Astrocyte (in vitro differentiated cells and primary cell): ENCODE measurements around the gene SHOC2. TPM values are rescaled to one million over a fixed set of nuclear protein-coding genes. Genes with fewer than 3 reads are reported as not detected.

Experiments
- DNase-seq: peaks from one replicate; pipeline ENCODE4 v3.0.0-alpha.2; 2010; ENCODE audit warnings: low read depth
- FAIRE-seq: peaks from 2 replicates; lab custom pipeline; 2011; peaks lifted over from hg19 to GRCh38; lab: Jason Lieb, UNC
- H2AFZ ChIP-seq: 2 replicates; pipeline ENCODE4 v1.6.0; 2012; ENCODE audit warnings: low read depth, low read length, inconsistent platforms
- H3K27ac ChIP-seq: 2 replicates; pipeline ENCODE4 v1.5.1; 2011; ENCODE audit warnings: low read depth, low read length, inconsistent platforms
- H3K27me3 ChIP-seq: 2 replicates; pipeline ENCODE4 v1.6.0; 2011; ENCODE audit warnings: low read length, inconsistent platforms; ENCODE audit not compliant: insufficient read depth
- H3K36me3 ChIP-seq: 2 replicates; pipeline ENCODE4 v1.5.1; 2011; ENCODE audit warnings: low read length, inconsistent platforms; ENCODE audit not compliant: insufficient read depth
- H3K4me1 ChIP-seq: 2 replicates; pipeline ENCODE4 v1.5.1; 2011; ENCODE audit warnings: low read length, inconsistent platforms; ENCODE audit not compliant: insufficient read depth
- H3K4me2 ChIP-seq: 2 replicates; pipeline ENCODE4 v1.6.0; 2012; ENCODE audit warnings: low read length, inconsistent platforms
- H3K4me3 ChIP-seq: 2 replicates; pipeline ENCODE4 v1.5.1; 2011; ENCODE audit warnings: low read depth, mild to moderate bottlenecking, low read length, inconsistent platforms; ENCODE audit not compliant: insufficient read depth
- H3K79me2 ChIP-seq: 2 replicates; pipeline ENCODE4 v1.6.0; 2012; ENCODE audit warnings: mild to moderate bottlenecking, low read length, inconsistent platforms; ENCODE audit not compliant: insufficient read depth
- H3K9ac ChIP-seq: 2 replicates; pipeline ENCODE4 v1.6.0; 2012; ENCODE audit warnings: mild to moderate bottlenecking, low read length, inconsistent platforms
- H3K9me3 ChIP-seq: 2 replicates; pipeline ENCODE4 v1.5.1; 2012; ENCODE audit warnings: low read depth, mild to moderate bottlenecking, low read length, inconsistent platforms; ENCODE audit not compliant: insufficient read depth
- H4K20me1 ChIP-seq: 2 replicates; pipeline ENCODE4 v1.6.0; 2012; ENCODE audit warnings: low read length, inconsistent platforms; ENCODE audit not compliant: insufficient read depth
- H3K27ac Mint-ChIP-seq: one replicate; pipeline ENCODE4 v1.8.0; 2021; ENCODE audit warnings: mild to moderate bottlenecking, mixed read lengths; ENCODE audit not compliant: unreplicated experiment
- H3K27me3 Mint-ChIP-seq: one replicate; pipeline ENCODE4 v1.8.0; 2021; ENCODE audit warnings: low read depth, mixed read lengths; ENCODE audit not compliant: unreplicated experiment
- H3K36me3 Mint-ChIP-seq: one replicate; pipeline ENCODE4 v1.8.0; 2021; ENCODE audit warnings: low read depth, mixed read lengths; ENCODE audit not compliant: unreplicated experiment
- H3K4me1 Mint-ChIP-seq: one replicate; pipeline ENCODE4 v1.8.0; 2021; ENCODE audit warnings: low read depth, mixed read lengths; ENCODE audit not compliant: unreplicated experiment
- H3K4me3 Mint-ChIP-seq: one replicate; pipeline ENCODE4 v1.8.0; 2021; ENCODE audit warnings: mild to moderate bottlenecking, moderate library complexity, mixed read lengths; ENCODE audit not compliant: unreplicated experiment
- H3K9me3 Mint-ChIP-seq: one replicate; pipeline ENCODE4 v1.8.0; 2021; ENCODE audit warnings: mild to moderate bottlenecking, mixed read lengths; ENCODE audit not compliant: unreplicated experiment
- EZH2 ChIP-seq: IDR thresholded peaks from 2 replicates; pipeline ENCODE4 v1.6.1; 2012; ENCODE audit warnings: mild to moderate bottlenecking, low read length, inconsistent platforms; ENCODE audit not compliant: insufficient read depth
- total RNA-seq: library from RNA; stranded (reverse); gene quantifications from 2 replicates; pipeline ENCODE4 v1.2.1, GENCODE V29; 2021
- TF ChIP-seq, protein P1 (sequence below): IDR thresholded peaks from 2 replicates; pipeline ENCODE4 v1.5.1; 2011; ENCODE audit warnings: low read depth, mild to moderate bottlenecking, inconsistent platforms, low read length, moderate library complexity; ENCODE audit not compliant: insufficient read depth

The SHOC2 gene
- total RNA-seq, 1 donor from 2014 or later: 80.7 TPM

DNA sequence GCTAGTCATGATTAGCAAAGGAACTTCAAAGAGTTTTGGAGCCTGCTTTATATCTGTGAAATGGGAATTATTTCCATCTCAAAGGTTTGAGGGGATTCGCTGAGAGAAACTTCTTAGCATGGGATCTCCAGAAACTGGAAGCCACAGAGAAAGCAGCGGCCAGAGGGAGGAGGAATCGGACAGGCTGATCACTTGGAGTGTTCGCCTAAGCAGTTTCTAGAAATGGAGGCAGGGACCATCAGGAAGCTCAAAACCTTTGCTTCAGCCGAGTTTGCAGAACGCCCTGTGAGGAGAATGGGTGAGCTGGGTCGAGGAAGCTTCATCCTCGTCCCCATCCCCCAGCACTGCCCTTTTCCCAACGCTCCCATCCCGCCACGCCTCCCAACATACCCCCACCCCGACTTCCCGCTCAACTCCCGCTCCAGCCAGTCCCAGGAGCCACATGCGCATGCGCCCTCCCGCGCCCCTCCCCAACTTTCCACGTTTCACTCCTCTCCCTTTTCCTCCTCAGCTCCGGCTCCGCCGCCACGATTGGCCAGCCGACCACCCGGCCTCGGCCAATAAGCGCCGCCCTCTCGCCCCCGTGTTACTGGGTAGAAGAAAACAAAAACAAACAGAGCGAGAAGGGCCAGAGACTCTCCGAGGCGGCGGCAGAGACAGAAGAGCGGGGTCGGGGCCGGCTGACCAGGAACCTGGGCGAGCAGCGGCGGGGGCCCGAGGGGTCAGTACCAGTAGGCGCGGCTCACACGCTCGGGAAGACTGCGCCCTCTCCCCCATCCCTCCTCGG lies 47.9 kb upstream of the SHOC2 start, which contains the start of gene PDCD4:
TSS of gene PDCD4 (plus strand) at position 631 of the 787 bp plus-strand sequence. CDS start 4,100 bp downstream, outside the sequence.
- DNase-seq (peak; percentile 92), FAIRE-seq (peak; percentile 17)
- Histone ChIP-seq H3K36me3 (no peaks in the 10 kb centered on the region), H3K9me3 (no peaks in the 10 kb centered on the region), H3K4me1 (peaks cover 7% of the 10 kb centered on the region), H2AFZ (peak within 1 kb of the TSS; percentile 96), H4K20me1 (no peaks in the 10 kb centered on the region), H3K4me2 (peak within 1 kb of the TSS; percentile 84), H3K4me3 (peak within 1 kb of the TSS; percentile 84), H3K9ac (peak within 1 kb of the TSS; percentile 83), H3K79me2 (peaks cover 28% of the 10 kb centered on the region), H3K27me3 (no peaks in the 10 kb centered on the region), H3K27ac (peak within 1 kb of the TSS; percentile 88)
- Mint-ChIP-seq H3K27me3 (no peaks in the 10 kb centered on the region), H3K9me3 (no peaks in the 10 kb centered on the region), H3K4me1 (peaks cover 18% of the 10 kb centered on the region), H3K27ac (peak within 1 kb of the TSS; percentile 95), H3K36me3 (no peaks in the 10 kb centered on the region), H3K4me3 (peak within 1 kb of the TSS; percentile 94)
- TF ChIP-seq EZH2: no peak
- TF ChIP-seq, protein P1, sequence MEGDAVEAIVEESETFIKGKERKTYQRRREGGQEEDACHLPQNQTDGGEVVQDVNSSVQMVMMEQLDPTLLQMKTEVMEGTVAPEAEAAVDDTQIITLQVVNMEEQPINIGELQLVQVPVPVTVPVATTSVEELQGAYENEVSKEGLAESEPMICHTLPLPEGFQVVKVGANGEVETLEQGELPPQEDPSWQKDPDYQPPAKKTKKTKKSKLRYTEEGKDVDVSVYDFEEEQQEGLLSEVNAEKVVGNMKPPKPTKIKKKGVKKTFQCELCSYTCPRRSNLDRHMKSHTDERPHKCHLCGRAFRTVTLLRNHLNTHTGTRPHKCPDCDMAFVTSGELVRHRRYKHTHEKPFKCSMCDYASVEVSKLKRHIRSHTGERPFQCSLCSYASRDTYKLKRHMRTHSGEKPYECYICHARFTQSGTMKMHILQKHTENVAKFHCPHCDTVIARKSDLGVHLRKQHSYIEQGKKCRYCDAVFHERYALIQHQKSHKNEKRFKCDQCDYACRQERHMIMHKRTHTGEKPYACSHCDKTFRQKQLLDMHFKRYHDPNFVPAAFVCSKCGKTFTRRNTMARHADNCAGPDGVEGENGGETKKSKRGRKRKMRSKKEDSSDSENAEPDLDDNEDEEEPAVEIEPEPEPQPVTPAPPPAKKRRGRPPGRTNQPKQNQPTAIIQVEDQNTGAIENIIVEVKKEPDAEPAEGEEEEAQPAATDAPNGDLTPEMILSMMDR: no peak

- Histone ChIP-seq H3K4me2 (peak overlapping the region; percentile 84), H3K79me2 (peaks cover 28% of the 10 kb centered on the region), H3K9ac (peak overlapping the region; percentile 83), H3K4me3 (peak overlapping the region; percentile 84), H4K20me1 (no peaks in the 10 kb centered on the region), H3K27me3 (no peaks in the 10 kb centered on the region), H3K9me3 (no peaks in the 10 kb centered on the region), H3K4me1 (peaks cover 7% of the 10 kb centered on the region), H3K27ac (peak overlapping the region; percentile 88), H2AFZ (peak overlapping the region; percentile 32), H3K36me3 (no peaks in the 10 kb centered on the region)
- FAIRE-seq (no peak), DNase-seq (peak; percentile 77)
- Mint-ChIP-seq H3K36me3 (no peaks in the 10 kb centered on the region), H3K4me1 (peaks cover 17% of the 10 kb centered on the region), H3K4me3 (peak overlapping the region; percentile 94), H3K9me3 (no peaks in the 10 kb centered on the region), H3K27me3 (no peaks in the 10 kb centered on the region), H3K27ac (peak overlapping the region; percentile 94)
- TF ChIP-seq, protein P1: no peak
- TF ChIP-seq EZH2: no peak
These were observed 47.0 kb upstream of the SHOC2 start for GRCh38 chr10:110872145-110872983.
